Left ventricle myocardium inferior (tissue), 1 donor: ENCODE data around the gene TSPAN18. TPM values are rescaled to one million over a fixed set of nuclear protein-coding genes. Genes with fewer than 3 reads are reported as not detected.

ENCODE experiments used
- DNase-seq: peaks from one replicate; pipeline ENCODE4 v3.0.0-alpha.2; 2020
- H3K27ac ChIP-seq: fragments of 200-600 bp; replicated peaks from 2 replicates; pipeline ENCODE4 v1.8.0; 2021
- H3K27me3 ChIP-seq: fragments of 200-600 bp; 2 replicates; pipeline ENCODE4 v1.8.0; 2021; ENCODE audit warnings: low read depth
- H3K36me3 ChIP-seq: fragments of 200-600 bp; 2 replicates; pipeline ENCODE4 v1.8.0; 2021
- H3K4me1 ChIP-seq: fragments of 200-600 bp; 2 replicates; pipeline ENCODE4 v1.8.0; 2021
- H3K4me3 ChIP-seq: fragments of 200-600 bp; 2 replicates; pipeline ENCODE4 v1.8.0; 2021; ENCODE audit warnings: mild to moderate bottlenecking, moderate library complexity
- H3K9me3 ChIP-seq: fragments of 200-600 bp; replicated peaks from 2 replicates; pipeline ENCODE4 v1.8.0; 2021
- intact Hi-C: fragments of 100-400 bp; cut with micrococcal nuclease; formaldehyde crosslinking; loops from one replicate; pipeline ENCODE4 v1.11.0; 2022
- total RNA-seq: library from RNA; stranded (reverse); fragmentation: NEBNext Ultra II Directional; extraction: Animal tissue kit (Norgen Biotek cat#: 25700); gene quantifications from one replicate; pipeline ENCODE4 v1.2.1, GENCODE V29; 2021
- TF ChIP-seq, protein P1 (sequence below): fragments of 200-600 bp; IDR thresholded peaks from 2 replicates; pipeline ENCODE4 v1.8.0; 2021; ENCODE audit warnings: antibody characterized with exemption, mild to moderate bottlenecking, borderline replicate concordance
- donor health status: DM: no; HTN: yes; CAD: no; lungs with severe emphysema.

Gene TSPAN18
- total RNA-seq, 1 donor from 2014 or later: 129 TPM

- H3K4me3 ChIP-seq: no peak overlapping the region
- TF ChIP-seq, protein P1, sequence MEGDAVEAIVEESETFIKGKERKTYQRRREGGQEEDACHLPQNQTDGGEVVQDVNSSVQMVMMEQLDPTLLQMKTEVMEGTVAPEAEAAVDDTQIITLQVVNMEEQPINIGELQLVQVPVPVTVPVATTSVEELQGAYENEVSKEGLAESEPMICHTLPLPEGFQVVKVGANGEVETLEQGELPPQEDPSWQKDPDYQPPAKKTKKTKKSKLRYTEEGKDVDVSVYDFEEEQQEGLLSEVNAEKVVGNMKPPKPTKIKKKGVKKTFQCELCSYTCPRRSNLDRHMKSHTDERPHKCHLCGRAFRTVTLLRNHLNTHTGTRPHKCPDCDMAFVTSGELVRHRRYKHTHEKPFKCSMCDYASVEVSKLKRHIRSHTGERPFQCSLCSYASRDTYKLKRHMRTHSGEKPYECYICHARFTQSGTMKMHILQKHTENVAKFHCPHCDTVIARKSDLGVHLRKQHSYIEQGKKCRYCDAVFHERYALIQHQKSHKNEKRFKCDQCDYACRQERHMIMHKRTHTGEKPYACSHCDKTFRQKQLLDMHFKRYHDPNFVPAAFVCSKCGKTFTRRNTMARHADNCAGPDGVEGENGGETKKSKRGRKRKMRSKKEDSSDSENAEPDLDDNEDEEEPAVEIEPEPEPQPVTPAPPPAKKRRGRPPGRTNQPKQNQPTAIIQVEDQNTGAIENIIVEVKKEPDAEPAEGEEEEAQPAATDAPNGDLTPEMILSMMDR: peak; percentile 8
- no peaks in the 10 kb centered on the region for H3K27me3 ChIP-seq
- H3K4me1 ChIP-seq: peaks cover 44% of the 10 kb centered on the region
- no peaks in the 10 kb centered on the region for H3K9me3 ChIP-seq
- peak overlapping the region; percentile 80 for H3K27ac ChIP-seq
- intact Hi-C loops: loop anchor here (10.0 kb wide), 1 partner anchor 362 kb away; no protein-coding TSS in a partner anchor
- peaks cover 52% of the 10 kb centered on the region for H3K36me3 ChIP-seq
- no peak for DNase-seq
Measured at GRCh38 chr11:44916801-44917385, 190.1 kb downstream of the TSPAN18 start.

DNA sequence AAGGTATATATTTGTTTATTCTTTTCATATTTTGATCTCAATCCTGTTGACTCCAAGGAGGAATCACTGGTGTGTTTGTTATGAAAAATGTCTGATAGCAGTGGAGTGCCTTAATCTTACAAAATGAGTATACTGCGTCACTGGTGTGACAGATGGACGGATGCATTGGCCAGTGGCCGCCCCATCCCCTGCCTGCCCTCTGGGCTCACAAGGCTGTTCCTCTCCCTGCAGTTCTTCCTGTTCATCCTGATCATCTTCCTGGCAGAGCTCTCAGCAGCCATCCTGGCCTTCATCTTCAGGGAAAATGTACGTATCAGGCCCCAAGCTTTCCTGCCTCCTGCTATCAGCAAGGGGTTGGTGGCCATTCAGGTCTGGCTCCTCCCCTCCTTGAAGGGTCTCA is 191.0 kb downstream of the TSPAN18 start:
- intact Hi-C loops: loop anchor here (10.0 kb wide), 1 partner anchor 363 kb away; no protein-coding TSS in a partner anchor
- no peak for DNase-seq
- peaks cover 57% of the 10 kb centered on the region for H3K36me3 ChIP-seq

DNA sequence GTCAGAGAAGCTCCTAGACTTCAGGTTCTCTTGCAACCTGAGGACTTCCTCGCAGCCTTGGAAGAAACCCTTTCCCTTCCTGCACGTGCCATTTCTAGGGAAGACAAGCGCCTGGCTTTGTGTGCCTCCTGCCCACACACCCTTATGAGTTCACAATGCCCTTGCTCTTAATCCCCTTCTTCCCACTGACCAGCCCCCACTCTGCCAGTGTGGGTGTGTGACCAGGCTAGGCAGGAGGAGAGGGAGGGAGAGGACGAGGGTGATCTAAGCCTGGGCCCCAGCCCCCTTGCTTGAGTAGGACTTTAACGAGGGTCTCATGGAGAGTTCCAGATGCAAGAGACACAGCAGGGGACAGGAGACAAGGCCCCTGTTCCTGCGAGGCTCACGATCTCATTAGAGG is 193.7 kb downstream of the TSPAN18 start:
- Histone ChIP-seq H3K36me3 (peaks cover 47% of the 10 kb centered on the region), H3K27me3 (no peaks in the 10 kb centered on the region), H3K4me3 (no peak overlapping the region), H3K4me1 (peaks cover 26% of the 10 kb centered on the region), H3K9me3 (no peaks in the 10 kb centered on the region), H3K27ac (no peak overlapping the region)
- intact Hi-C loops: no loop called here
- no peak for DNase-seq
- TF ChIP-seq, protein P1: no peak

More for the DNA sequence above, 191.0 kb downstream of the TSPAN18 start:
- Histone ChIP-seq H3K27ac (no peak overlapping the region), H3K9me3 (no peaks in the 10 kb centered on the region), H3K27me3 (no peaks in the 10 kb centered on the region), H3K4me3 (no peak overlapping the region), H3K4me1 (peaks cover 36% of the 10 kb centered on the region)
- TF ChIP-seq, protein P1: no peak

DNA sequence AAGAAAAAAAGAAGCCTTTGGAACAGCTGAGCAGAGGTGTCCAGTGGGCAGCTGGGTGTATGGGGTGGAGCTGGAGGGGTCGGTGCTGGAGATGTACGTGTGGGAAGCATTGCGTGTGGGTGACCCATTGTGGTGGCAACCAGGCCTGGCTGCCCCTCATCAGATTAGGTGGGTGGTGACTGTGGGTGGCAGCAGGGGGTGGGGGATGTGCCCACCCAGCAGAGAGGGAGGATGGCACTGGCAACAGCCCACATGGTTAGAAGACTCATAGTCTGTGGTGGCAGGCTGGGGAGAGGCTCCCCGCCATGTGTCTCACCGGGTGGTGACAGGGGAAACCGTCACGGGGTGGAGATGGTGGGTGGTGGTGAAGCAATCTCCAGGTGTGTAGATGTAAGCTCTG is 196.4 kb downstream of the TSPAN18 start:
- intact Hi-C loops: no loop called here
- no peak overlapping the region for H3K4me3 ChIP-seq
- no peak overlapping the region for H3K27ac ChIP-seq
- H3K9me3 ChIP-seq: no peaks in the 10 kb centered on the region
- TF ChIP-seq, protein P1: no peak
- DNase-seq: no peak
- no peaks in the 10 kb centered on the region for H3K27me3 ChIP-seq
- peaks cover 28% of the 10 kb centered on the region for H3K4me1 ChIP-seq
- peaks cover 40% of the 10 kb centered on the region for H3K36me3 ChIP-seq

GRCh38 chr11:44923806-44924205 is 197.0 kb downstream of the TSPAN18 start:
- intact Hi-C loops: no loop called here
- Histone ChIP-seq H3K9me3 (no peaks in the 10 kb centered on the region), H3K36me3 (peaks cover 40% of the 10 kb centered on the region), H3K4me1 (peaks cover 29% of the 10 kb centered on the region), H3K27me3 (no peaks in the 10 kb centered on the region), H3K4me3 (no peak overlapping the region), H3K27ac (no peak overlapping the region)
- DNase-seq: no peak
- TF ChIP-seq, protein P1: no peak
